ENCODE data around the gene SUMF1.

GRCh38 chr3:4340077-4340410 lies 127.0 kb downstream of the SUMF1 start:
- TF ChIP-seq CTCF (IDR thresholded peaks at IDR 0.05 in 2 of 3, conservative IDR thresholded peaks at IDR 0.05 in 1 of 3; ENCODE audit: borderline replicate concordance in 1 of 3, insufficient read depth in 1 of 3, low read depth in 2 of 3, low read length in 2 of 3) (no peak), EZH2 (IDR thresholded peaks at IDR 0.05) (no peak), MAX (IDR thresholded peaks at IDR 0.05) (no peak)
